Astrocyte (in vitro differentiated cells and primary cell): ENCODE measurements around the gene ESRRB. TPM values are rescaled to one million over a fixed set of nuclear protein-coding genes. Genes with fewer than 3 reads are reported as not detected.

Experiments
- DNase-seq: peaks from one replicate; pipeline ENCODE4 v3.0.0-alpha.2; 2010; ENCODE audit warnings: low read depth
- FAIRE-seq: peaks from 2 replicates; lab custom pipeline; 2011; peaks lifted over from hg19 to GRCh38; lab: Jason Lieb, UNC
- H2AFZ ChIP-seq: 2 replicates; pipeline ENCODE4 v1.6.0; 2012; ENCODE audit warnings: low read depth, low read length, inconsistent platforms
- H3K27ac ChIP-seq: 2 replicates; pipeline ENCODE4 v1.5.1; 2011; ENCODE audit warnings: low read depth, low read length, inconsistent platforms
- H3K27me3 ChIP-seq: 2 replicates; pipeline ENCODE4 v1.6.0; 2011; ENCODE audit warnings: low read length, inconsistent platforms; ENCODE audit not compliant: insufficient read depth
- H3K36me3 ChIP-seq: 2 replicates; pipeline ENCODE4 v1.5.1; 2011; ENCODE audit warnings: low read length, inconsistent platforms; ENCODE audit not compliant: insufficient read depth
- H3K4me1 ChIP-seq: 2 replicates; pipeline ENCODE4 v1.5.1; 2011; ENCODE audit warnings: low read length, inconsistent platforms; ENCODE audit not compliant: insufficient read depth
- H3K4me2 ChIP-seq: 2 replicates; pipeline ENCODE4 v1.6.0; 2012; ENCODE audit warnings: low read length, inconsistent platforms
- H3K4me3 ChIP-seq: 2 replicates; pipeline ENCODE4 v1.5.1; 2011; ENCODE audit warnings: low read depth, mild to moderate bottlenecking, low read length, inconsistent platforms; ENCODE audit not compliant: insufficient read depth
- H3K79me2 ChIP-seq: 2 replicates; pipeline ENCODE4 v1.6.0; 2012; ENCODE audit warnings: mild to moderate bottlenecking, low read length, inconsistent platforms; ENCODE audit not compliant: insufficient read depth
- H3K9ac ChIP-seq: 2 replicates; pipeline ENCODE4 v1.6.0; 2012; ENCODE audit warnings: mild to moderate bottlenecking, low read length, inconsistent platforms
- H3K9me3 ChIP-seq: 2 replicates; pipeline ENCODE4 v1.5.1; 2012; ENCODE audit warnings: low read depth, mild to moderate bottlenecking, low read length, inconsistent platforms; ENCODE audit not compliant: insufficient read depth
- H4K20me1 ChIP-seq: 2 replicates; pipeline ENCODE4 v1.6.0; 2012; ENCODE audit warnings: low read length, inconsistent platforms; ENCODE audit not compliant: insufficient read depth
- H3K27ac Mint-ChIP-seq: one replicate; pipeline ENCODE4 v1.8.0; 2021; ENCODE audit warnings: mild to moderate bottlenecking, mixed read lengths; ENCODE audit not compliant: unreplicated experiment
- H3K27me3 Mint-ChIP-seq: one replicate; pipeline ENCODE4 v1.8.0; 2021; ENCODE audit warnings: low read depth, mixed read lengths; ENCODE audit not compliant: unreplicated experiment
- H3K36me3 Mint-ChIP-seq: one replicate; pipeline ENCODE4 v1.8.0; 2021; ENCODE audit warnings: low read depth, mixed read lengths; ENCODE audit not compliant: unreplicated experiment
- H3K4me1 Mint-ChIP-seq: one replicate; pipeline ENCODE4 v1.8.0; 2021; ENCODE audit warnings: low read depth, mixed read lengths; ENCODE audit not compliant: unreplicated experiment
- H3K4me3 Mint-ChIP-seq: one replicate; pipeline ENCODE4 v1.8.0; 2021; ENCODE audit warnings: mild to moderate bottlenecking, moderate library complexity, mixed read lengths; ENCODE audit not compliant: unreplicated experiment
- H3K9me3 Mint-ChIP-seq: one replicate; pipeline ENCODE4 v1.8.0; 2021; ENCODE audit warnings: mild to moderate bottlenecking, mixed read lengths; ENCODE audit not compliant: unreplicated experiment
- CTCF ChIP-seq: IDR thresholded peaks from 2 replicates; pipeline ENCODE4 v1.5.1; 2011; ENCODE audit warnings: low read depth, mild to moderate bottlenecking, inconsistent platforms, low read length, moderate library complexity; ENCODE audit not compliant: insufficient read depth
- EZH2 ChIP-seq: IDR thresholded peaks from 2 replicates; pipeline ENCODE4 v1.6.1; 2012; ENCODE audit warnings: mild to moderate bottlenecking, low read length, inconsistent platforms; ENCODE audit not compliant: insufficient read depth
- total RNA-seq: library from RNA; stranded (reverse); gene quantifications from 2 replicates; pipeline ENCODE4 v1.2.1, GENCODE V29; 2021

ESRRB gene
- total RNA-seq, 1 donor from 2014 or later: not detected

GRCh38 chr14:76551116-76551515 is 175.2 kb downstream of the ESRRB start:
- no peak overlapping the region for H3K4me2 ChIP-seq
- no peaks in the 10 kb centered on the region for H3K9me3 ChIP-seq
- FAIRE-seq: no peak
- H3K27ac Mint-ChIP-seq: no peak overlapping the region
- no peak for DNase-seq
- no peaks in the 10 kb centered on the region for H3K36me3 ChIP-seq
- H3K4me3 Mint-ChIP-seq: no peak overlapping the region
- no peak overlapping the region for H3K4me3 ChIP-seq
- TF ChIP-seq EZH2 (no peak), CTCF (no peak)
- H4K20me1 ChIP-seq: no peaks in the 10 kb centered on the region
- no peak overlapping the region for H3K27ac ChIP-seq
- H3K9me3 Mint-ChIP-seq: no peaks in the 10 kb centered on the region
- no peaks in the 10 kb centered on the region for H3K36me3 Mint-ChIP-seq
- no peak overlapping the region for H3K9ac ChIP-seq
- no peaks in the 10 kb centered on the region for H3K27me3 Mint-ChIP-seq
- no peaks in the 10 kb centered on the region for H3K27me3 ChIP-seq
- H3K4me1 Mint-ChIP-seq: peaks cover 4% of the 10 kb centered on the region
- no peaks in the 10 kb centered on the region for H3K79me2 ChIP-seq
- no peak overlapping the region for H2AFZ ChIP-seq
- H3K4me1 ChIP-seq: no peaks in the 10 kb centered on the region

Other genes starting within 250 kb of the ESRRB start
- 54.3 and 60.8 TPM in 2 replicates for gene GPATCH2L, start 224.2 kb upstream of the ESRRB start, total RNA-seq